WTC11 (cell line): ENCODE results near the gene CLEC9A.

Experiments
- GRHL2 ChIP-seq: fragments of 250-450 bp; sonication (Bioruptor Pico); IDR thresholded peaks from 2 replicates; pipeline ENCODE4 v1.8.0; 2022; ENCODE audit warnings: mild to moderate bottlenecking, moderate library complexity; ENCODE audit not compliant: insufficient replicate concordance, severe bottlenecking
- JUN ChIP-seq: sonication (generic); formaldehyde crosslinking; IDR thresholded peaks from 2 replicates; pipeline ENCODE4 v1.8.0; 2023; ENCODE audit warnings: mild to moderate bottlenecking, missing genetic modification reagents
- NFYB ChIP-seq: sonication (generic); formaldehyde crosslinking; conservative IDR thresholded peaks from 2 replicates; pipeline ENCODE4 v1.8.0; 2022; ENCODE audit warnings: low read depth, missing genetic modification reagents
- RELA ChIP-seq: sonication (generic); formaldehyde crosslinking; IDR thresholded peaks from 2 replicates; pipeline ENCODE4 v1.8.1; 2022; ENCODE audit warnings: missing genetic modification reagents, mild to moderate bottlenecking, borderline replicate concordance
- SP1 ChIP-seq: sonication (generic); formaldehyde crosslinking; conservative IDR thresholded peaks from 2 replicates; pipeline ENCODE4 v1.8.1; 2022; ENCODE audit warnings: missing genetic modification reagents
- TCF7 ChIP-seq: sonication (generic); formaldehyde crosslinking; IDR thresholded peaks from 2 replicates; pipeline ENCODE4 v1.8.0; 2022; ENCODE audit warnings: mild to moderate bottlenecking, low read depth, missing genetic modification reagents, moderate library complexity
- ZNF423 ChIP-seq: fragments of 250-450 bp; sonication (Bioruptor Pico); IDR thresholded peaks from 2 replicates; pipeline ENCODE4 v2.1.2; 2022; ENCODE audit warnings: mild to moderate bottlenecking, moderate library complexity
- TF ChIP-seq, protein P1 (sequence below): fragments of 200-600 bp; IDR thresholded peaks from 2 replicates; pipeline ENCODE4 v1.8.0; 2022; ENCODE audit warnings: antibody characterized with exemption
- TF ChIP-seq, protein P2 (sequence below): sonication (generic); formaldehyde crosslinking; IDR thresholded peaks from 2 replicates; pipeline ENCODE4 v1.8.1; 2023; ENCODE audit warnings: mild to moderate bottlenecking, missing genetic modification reagents
- TF ChIP-seq, protein P3 (sequence below): fragments of 250-450 bp; sonication (Bioruptor Pico); IDR thresholded peaks from 2 replicates; pipeline ENCODE4 v1.9.0; 2021; ENCODE audit warnings: mild to moderate bottlenecking
- TF ChIP-seq, protein P4 (sequence below): sonication (generic); formaldehyde crosslinking; IDR thresholded peaks from 2 replicates; pipeline ENCODE4 v1.8.0; 2023; ENCODE audit warnings: missing genetic modification reagents
- TF ChIP-seq, protein P5 (sequence below): sonication (generic); formaldehyde crosslinking; IDR thresholded peaks from 2 replicates; pipeline ENCODE4 v1.8.1; 2023; ENCODE audit warnings: mild to moderate bottlenecking, missing genetic modification reagents, moderate library complexity
- TF ChIP-seq, protein P6 (sequence below): sonication (generic); formaldehyde crosslinking; conservative IDR thresholded peaks from 2 replicates; pipeline ENCODE4 v1.8.1; 2023; ENCODE audit warnings: mild to moderate bottlenecking, low read depth, missing genetic modification reagents, moderate library complexity
- TF ChIP-seq, protein P7 (sequence below): sonication (generic); formaldehyde crosslinking; IDR thresholded peaks from 2 replicates; pipeline ENCODE4 v1.8.0; 2022; ENCODE audit warnings: mild to moderate bottlenecking, missing genetic modification reagents

DNA sequence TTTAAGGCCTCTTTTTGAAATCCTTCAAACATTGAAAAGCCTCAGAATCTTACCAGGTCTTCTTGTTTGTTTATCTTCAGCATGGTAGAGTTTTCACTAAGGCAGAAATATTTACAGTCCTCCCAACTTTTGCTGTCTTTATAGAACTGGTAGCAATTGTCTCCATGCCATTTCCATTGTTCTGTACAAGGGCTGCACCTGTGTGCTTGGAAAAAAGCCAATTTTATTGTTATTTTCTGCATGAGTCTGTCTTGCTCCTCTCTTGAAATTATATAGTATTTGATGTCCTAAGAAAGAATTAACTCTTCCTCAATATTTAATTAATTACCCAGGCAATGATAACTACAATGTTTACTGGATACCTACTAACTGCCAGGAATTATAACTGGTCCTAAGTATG, 45.0 kb downstream of the CLEC9A start:
- TF ChIP-seq, protein P1, sequence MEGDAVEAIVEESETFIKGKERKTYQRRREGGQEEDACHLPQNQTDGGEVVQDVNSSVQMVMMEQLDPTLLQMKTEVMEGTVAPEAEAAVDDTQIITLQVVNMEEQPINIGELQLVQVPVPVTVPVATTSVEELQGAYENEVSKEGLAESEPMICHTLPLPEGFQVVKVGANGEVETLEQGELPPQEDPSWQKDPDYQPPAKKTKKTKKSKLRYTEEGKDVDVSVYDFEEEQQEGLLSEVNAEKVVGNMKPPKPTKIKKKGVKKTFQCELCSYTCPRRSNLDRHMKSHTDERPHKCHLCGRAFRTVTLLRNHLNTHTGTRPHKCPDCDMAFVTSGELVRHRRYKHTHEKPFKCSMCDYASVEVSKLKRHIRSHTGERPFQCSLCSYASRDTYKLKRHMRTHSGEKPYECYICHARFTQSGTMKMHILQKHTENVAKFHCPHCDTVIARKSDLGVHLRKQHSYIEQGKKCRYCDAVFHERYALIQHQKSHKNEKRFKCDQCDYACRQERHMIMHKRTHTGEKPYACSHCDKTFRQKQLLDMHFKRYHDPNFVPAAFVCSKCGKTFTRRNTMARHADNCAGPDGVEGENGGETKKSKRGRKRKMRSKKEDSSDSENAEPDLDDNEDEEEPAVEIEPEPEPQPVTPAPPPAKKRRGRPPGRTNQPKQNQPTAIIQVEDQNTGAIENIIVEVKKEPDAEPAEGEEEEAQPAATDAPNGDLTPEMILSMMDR: no peak
- TF ChIP-seq RELA (CRISPR knock-in tag) (no peak), ZNF423 (CRISPR knock-in tag) (no peak), GRHL2 (CRISPR knock-in tag) (no peak), NFYB (CRISPR knock-in tag) (no peak), SP1 (CRISPR knock-in tag) (no peak), JUN (no peak), TCF7 (no peak)
- TF ChIP-seq, protein P2, sequence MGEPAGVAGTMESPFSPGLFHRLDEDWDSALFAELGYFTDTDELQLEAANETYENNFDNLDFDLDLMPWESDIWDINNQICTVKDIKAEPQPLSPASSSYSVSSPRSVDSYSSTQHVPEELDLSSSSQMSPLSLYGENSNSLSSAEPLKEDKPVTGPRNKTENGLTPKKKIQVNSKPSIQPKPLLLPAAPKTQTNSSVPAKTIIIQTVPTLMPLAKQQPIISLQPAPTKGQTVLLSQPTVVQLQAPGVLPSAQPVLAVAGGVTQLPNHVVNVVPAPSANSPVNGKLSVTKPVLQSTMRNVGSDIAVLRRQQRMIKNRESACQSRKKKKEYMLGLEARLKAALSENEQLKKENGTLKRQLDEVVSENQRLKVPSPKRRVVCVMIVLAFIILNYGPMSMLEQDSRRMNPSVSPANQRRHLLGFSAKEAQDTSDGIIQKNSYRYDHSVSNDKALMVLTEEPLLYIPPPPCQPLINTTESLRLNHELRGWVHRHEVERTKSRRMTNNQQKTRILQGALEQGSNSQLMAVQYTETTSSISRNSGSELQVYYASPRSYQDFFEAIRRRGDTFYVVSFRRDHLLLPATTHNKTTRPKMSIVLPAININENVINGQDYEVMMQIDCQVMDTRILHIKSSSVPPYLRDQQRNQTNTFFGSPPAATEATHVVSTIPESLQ: no peak
- TF ChIP-seq, protein P3, sequence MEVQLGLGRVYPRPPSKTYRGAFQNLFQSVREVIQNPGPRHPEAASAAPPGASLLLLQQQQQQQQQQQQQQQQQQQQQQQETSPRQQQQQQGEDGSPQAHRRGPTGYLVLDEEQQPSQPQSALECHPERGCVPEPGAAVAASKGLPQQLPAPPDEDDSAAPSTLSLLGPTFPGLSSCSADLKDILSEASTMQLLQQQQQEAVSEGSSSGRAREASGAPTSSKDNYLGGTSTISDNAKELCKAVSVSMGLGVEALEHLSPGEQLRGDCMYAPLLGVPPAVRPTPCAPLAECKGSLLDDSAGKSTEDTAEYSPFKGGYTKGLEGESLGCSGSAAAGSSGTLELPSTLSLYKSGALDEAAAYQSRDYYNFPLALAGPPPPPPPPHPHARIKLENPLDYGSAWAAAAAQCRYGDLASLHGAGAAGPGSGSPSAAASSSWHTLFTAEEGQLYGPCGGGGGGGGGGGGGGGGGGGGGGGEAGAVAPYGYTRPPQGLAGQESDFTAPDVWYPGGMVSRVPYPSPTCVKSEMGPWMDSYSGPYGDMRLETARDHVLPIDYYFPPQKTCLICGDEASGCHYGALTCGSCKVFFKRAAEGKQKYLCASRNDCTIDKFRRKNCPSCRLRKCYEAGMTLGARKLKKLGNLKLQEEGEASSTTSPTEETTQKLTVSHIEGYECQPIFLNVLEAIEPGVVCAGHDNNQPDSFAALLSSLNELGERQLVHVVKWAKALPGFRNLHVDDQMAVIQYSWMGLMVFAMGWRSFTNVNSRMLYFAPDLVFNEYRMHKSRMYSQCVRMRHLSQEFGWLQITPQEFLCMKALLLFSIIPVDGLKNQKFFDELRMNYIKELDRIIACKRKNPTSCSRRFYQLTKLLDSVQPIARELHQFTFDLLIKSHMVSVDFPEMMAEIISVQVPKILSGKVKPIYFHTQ (CRISPR knock-in tag): no peak
- TF ChIP-seq, protein P4, sequence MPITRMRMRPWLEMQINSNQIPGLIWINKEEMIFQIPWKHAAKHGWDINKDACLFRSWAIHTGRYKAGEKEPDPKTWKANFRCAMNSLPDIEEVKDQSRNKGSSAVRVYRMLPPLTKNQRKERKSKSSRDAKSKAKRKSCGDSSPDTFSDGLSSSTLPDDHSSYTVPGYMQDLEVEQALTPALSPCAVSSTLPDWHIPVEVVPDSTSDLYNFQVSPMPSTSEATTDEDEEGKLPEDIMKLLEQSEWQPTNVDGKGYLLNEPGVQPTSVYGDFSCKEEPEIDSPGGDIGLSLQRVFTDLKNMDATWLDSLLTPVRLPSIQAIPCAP (CRISPR knock-in tag): no peak
- TF ChIP-seq, protein P5, sequence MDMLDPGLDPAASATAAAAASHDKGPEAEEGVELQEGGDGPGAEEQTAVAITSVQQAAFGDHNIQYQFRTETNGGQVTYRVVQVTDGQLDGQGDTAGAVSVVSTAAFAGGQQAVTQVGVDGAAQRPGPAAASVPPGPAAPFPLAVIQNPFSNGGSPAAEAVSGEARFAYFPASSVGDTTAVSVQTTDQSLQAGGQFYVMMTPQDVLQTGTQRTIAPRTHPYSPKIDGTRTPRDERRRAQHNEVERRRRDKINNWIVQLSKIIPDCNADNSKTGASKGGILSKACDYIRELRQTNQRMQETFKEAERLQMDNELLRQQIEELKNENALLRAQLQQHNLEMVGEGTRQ (CRISPR knock-in tag): no peak
- TF ChIP-seq, protein P6, sequence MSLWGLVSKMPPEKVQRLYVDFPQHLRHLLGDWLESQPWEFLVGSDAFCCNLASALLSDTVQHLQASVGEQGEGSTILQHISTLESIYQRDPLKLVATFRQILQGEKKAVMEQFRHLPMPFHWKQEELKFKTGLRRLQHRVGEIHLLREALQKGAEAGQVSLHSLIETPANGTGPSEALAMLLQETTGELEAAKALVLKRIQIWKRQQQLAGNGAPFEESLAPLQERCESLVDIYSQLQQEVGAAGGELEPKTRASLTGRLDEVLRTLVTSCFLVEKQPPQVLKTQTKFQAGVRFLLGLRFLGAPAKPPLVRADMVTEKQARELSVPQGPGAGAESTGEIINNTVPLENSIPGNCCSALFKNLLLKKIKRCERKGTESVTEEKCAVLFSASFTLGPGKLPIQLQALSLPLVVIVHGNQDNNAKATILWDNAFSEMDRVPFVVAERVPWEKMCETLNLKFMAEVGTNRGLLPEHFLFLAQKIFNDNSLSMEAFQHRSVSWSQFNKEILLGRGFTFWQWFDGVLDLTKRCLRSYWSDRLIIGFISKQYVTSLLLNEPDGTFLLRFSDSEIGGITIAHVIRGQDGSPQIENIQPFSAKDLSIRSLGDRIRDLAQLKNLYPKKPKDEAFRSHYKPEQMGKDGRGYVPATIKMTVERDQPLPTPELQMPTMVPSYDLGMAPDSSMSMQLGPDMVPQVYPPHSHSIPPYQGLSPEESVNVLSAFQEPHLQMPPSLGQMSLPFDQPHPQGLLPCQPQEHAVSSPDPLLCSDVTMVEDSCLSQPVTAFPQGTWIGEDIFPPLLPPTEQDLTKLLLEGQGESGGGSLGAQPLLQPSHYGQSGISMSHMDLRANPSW (CRISPR knock-in tag): no peak
- TF ChIP-seq, protein P7, sequence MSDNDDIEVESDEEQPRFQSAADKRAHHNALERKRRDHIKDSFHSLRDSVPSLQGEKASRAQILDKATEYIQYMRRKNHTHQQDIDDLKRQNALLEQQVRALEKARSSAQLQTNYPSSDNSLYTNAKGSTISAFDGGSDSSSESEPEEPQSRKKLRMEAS (CRISPR knock-in tag): no peak
